Epithelial cell of esophagus (primary cell): ENCODE data around the gene SPOCK1.

Experiments used
- DNase-seq: peaks from one replicate; pipeline ENCODE4 v3.0.0; 2010; ENCODE audit warnings: low read depth
- H3K4me3 ChIP-seq: 2 replicates; pipeline ENCODE4 v1.5.1; 2011; ENCODE audit warnings: mild to moderate bottlenecking, low read length, control low read depth
- CTCF ChIP-seq: IDR thresholded peaks from 2 replicates; pipeline ENCODE4 v1.5.1; 2011; ENCODE audit warnings: low read depth, mild to moderate bottlenecking, low read length, control low read depth, inconsistent platforms; ENCODE audit not compliant: insufficient read depth; ENCODE audit errors: missing control alignments

Gene SPOCK1

GRCh38 chr5:137035480-137035878 lies 463.6 kb downstream of the SPOCK1 start:
- DNase-seq = no peak
- no peak for TF ChIP-seq CTCF
- no peak overlapping the region for H3K4me3 ChIP-seq

DNA sequence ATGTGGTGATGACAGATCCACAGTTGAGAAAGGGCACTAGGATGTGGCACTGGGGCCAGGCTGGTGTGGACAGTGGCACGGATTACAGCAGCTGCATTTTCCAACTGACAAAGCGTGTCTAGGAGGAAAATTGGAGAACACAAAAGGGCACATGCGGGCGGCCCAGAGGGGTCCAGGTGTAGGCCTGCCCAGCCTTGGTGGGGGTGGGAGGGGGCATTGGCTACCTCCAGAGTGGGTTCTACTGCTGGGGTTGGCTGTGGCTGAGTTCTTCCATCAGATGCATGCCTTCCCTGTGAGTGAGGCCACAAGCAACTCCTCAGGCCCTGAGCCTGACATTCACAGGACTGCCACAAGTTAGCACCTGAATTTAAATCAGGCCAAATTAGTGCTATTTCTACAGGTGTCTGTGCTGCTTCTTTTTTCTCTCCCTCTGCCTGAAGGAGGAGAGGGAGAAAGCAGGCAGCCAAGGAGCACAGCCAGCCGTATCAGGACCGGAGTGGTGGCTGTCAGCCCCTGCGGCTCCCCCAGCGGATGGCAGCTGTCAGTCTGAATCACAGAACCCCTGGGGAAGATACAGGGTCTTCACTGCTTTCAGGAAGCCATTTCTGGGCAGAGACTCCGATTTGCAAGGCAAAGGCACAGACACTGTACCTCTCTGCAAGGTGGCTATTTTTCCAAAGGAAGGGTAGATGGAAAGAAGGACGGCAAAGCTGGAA lies 464.2 kb downstream of the SPOCK1 start:
- DNase-seq = no peak
- TF ChIP-seq CTCF = no peak
- no peak overlapping the region for H3K4me3 ChIP-seq

DNA sequence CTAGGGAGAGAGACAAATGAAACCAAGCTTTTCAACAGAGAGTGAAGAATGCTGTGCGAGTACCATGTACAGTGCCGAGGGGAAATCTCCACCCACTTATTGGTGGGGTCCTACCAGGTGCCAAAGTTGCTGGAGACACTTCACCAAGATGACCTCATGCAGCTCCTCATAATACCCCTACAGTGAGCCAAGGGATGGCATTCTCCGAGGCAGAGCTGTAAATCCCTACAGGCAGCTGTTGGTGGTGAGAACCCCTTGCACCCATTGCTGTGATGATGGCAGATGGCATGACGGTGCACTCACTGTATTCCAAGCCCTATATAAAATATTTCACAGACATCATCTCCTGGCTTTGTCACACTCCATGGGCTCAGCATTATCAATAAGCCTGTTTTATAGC lies 464.9 kb downstream of the SPOCK1 start:
- DNase-seq = no peak
- no peak overlapping the region for H3K4me3 ChIP-seq
- TF ChIP-seq CTCF = no peak

- H3K4me3 ChIP-seq = no peak overlapping the region
- DNase-seq = no peak
- no peak for TF ChIP-seq CTCF
Measured at GRCh38 chr5:137032929-137033328, 466.2 kb downstream of the SPOCK1 start.

DNA sequence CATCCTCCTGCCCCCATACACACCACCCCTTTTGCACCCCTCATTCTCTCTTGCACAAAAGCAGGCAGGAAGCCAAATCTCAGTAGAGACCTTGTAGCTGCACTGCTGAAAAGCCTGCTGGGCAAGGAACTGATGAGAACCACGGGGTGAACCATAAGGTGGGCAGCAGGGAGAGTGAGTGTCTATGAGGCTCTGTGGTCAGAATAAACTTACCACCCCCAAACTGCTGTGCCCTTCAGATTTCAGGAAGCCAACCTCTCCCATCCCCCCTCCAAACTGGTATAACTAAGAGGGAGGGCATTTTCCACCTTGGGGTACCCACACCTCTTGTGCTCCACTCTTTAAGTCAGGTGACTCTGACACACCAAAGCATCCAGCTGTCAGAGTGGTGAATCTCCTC lies 471.4 kb downstream of the SPOCK1 start:
- no peak overlapping the region for H3K4me3 ChIP-seq
- DNase-seq = no peak
- no peak for TF ChIP-seq CTCF

GRCh38 chr5:137026296-137026695 lies 472.8 kb downstream of the SPOCK1 start:
- no peak for TF ChIP-seq CTCF
- no peak for DNase-seq
- no peak overlapping the region for H3K4me3 ChIP-seq

GRCh38 chr5:137024044-137024443 lies 475.1 kb downstream of the SPOCK1 start:
- no peak overlapping the region for H3K4me3 ChIP-seq
- TF ChIP-seq CTCF = no peak
- no peak for DNase-seq
